MM.1S (cell line): ENCODE results near the gene MS4A10.

ENCODE experiments used
- EZH2 ChIP-seq: fragments of 300-600 bp; sonication (generic); optimal IDR thresholded peaks from 2 replicates; pipeline ENCODE3; 2017; ENCODE audit warnings: low read depth, mild to moderate bottlenecking, antibody characterized with exemption, low read length, mixed read lengths
- EZH2phosphoT487 ChIP-seq: fragments of 300-600 bp; sonication (generic); IDR thresholded peaks from 2 replicates; pipeline ENCODE4 v1.6.1; 2018; ENCODE audit warnings: antibody characterized with exemption, low read length
- TF ChIP-seq, protein P1 (sequence below): fragments of 300-600 bp; sonication (generic); IDR thresholded peaks from 2 replicates; pipeline ENCODE4 v1.5.1; 2016; ENCODE audit warnings: antibody characterized with exemption, low read length, mixed read lengths

DNA sequence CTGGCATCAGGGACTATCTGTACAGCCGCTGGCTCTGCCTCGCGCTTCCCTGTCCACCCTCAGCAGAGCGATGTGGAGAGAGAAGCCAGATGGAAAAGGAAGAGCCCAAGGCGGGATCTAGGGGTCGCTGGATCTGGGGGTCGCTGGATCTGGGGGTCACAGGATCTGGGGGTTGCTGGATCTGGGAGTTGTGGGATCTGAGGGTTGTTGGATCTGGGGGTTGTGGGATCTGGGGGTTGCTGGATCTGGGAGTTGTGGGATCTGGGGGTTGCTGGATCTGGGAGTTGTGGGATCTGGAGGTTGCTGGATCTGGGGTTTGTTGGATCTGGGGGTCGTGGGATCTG is 2.0 kb upstream of the MS4A10 start:
- TF ChIP-seq, protein P1, sequence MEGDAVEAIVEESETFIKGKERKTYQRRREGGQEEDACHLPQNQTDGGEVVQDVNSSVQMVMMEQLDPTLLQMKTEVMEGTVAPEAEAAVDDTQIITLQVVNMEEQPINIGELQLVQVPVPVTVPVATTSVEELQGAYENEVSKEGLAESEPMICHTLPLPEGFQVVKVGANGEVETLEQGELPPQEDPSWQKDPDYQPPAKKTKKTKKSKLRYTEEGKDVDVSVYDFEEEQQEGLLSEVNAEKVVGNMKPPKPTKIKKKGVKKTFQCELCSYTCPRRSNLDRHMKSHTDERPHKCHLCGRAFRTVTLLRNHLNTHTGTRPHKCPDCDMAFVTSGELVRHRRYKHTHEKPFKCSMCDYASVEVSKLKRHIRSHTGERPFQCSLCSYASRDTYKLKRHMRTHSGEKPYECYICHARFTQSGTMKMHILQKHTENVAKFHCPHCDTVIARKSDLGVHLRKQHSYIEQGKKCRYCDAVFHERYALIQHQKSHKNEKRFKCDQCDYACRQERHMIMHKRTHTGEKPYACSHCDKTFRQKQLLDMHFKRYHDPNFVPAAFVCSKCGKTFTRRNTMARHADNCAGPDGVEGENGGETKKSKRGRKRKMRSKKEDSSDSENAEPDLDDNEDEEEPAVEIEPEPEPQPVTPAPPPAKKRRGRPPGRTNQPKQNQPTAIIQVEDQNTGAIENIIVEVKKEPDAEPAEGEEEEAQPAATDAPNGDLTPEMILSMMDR: no peak
- no peak for TF ChIP-seq EZH2phosphoT487
- TF ChIP-seq EZH2: no peak
